Prostate gland (tissue), 2 donors: Measurements from ENCODE around the gene INPP5A.

Experiments used
- CTCF ChIP-seq, 4 experiments: fragments of 200-600 bp in 2 of 4; fragments of 450-650 bp in 2 of 4; sonication (generic) in 2 of 4; IDR thresholded peaks; 1 replicate in 3 of 4; 2 replicates in 1 of 4; pipeline ENCODE4 v1.5.1; 2016 to 2019; ENCODE audit warnings: antibody characterized with exemption in 4 of 4, mild to moderate bottlenecking in 2 of 4, moderate library complexity in 2 of 4
- POLR2A ChIP-seq: fragments of 450-650 bp; IDR thresholded peaks from one replicate; pipeline ENCODE4 v1.6.1; 2016; ENCODE audit warnings: antibody characterized with exemption, mild to moderate bottlenecking
- POLR2AphosphoS5 ChIP-seq: sonication (generic); formaldehyde crosslinking; IDR thresholded peaks from one replicate; pipeline ENCODE4 v1.6.1; 2017; ENCODE audit warnings: antibody characterized with exemption

GRCh38 chr10:132802048-132802447 is 264.5 kb downstream of the INPP5A start:
- TF ChIP-seq CTCF (IDR thresholded peaks at IDR 0.05) (no peak), POLR2A (no peak), POLR2AphosphoS5 (no peak)
